Inferior parietal cortex (tissue), 1 donor: ENCODE data around the gene APBB2.
"Not testable (repeated sequence)": the region's sequence is repeated elsewhere in the genome, so short reads cannot be mapped to it uniquely, and the experiment has no call there.

Experiments used
- DNase-seq: peaks from one replicate; pipeline ENCODE4 v3.0.0-alpha.2; 2016; ENCODE audit errors: extremely low spot score

APBB2 gene

DNA sequence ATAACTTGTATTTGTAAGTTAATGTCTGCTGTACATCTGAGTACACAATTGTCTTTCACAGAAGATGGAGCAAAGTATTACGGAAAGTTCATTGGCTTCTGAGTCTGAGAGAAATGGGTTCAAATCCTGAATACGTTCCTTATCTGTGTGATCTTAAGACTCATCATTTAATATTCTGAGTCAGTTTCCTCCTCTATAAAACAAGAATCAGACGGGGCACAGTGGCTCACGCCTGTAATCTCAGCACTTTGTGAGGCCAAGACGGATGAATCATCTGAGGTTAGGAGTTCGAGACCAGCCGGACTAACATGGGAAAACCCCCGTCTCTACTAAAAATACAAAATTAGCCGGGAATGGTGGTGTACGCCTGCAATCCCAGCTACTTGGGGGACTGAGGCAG, 57.8 kb downstream of the APBB2 start:
- no peak for DNase-seq

DNA sequence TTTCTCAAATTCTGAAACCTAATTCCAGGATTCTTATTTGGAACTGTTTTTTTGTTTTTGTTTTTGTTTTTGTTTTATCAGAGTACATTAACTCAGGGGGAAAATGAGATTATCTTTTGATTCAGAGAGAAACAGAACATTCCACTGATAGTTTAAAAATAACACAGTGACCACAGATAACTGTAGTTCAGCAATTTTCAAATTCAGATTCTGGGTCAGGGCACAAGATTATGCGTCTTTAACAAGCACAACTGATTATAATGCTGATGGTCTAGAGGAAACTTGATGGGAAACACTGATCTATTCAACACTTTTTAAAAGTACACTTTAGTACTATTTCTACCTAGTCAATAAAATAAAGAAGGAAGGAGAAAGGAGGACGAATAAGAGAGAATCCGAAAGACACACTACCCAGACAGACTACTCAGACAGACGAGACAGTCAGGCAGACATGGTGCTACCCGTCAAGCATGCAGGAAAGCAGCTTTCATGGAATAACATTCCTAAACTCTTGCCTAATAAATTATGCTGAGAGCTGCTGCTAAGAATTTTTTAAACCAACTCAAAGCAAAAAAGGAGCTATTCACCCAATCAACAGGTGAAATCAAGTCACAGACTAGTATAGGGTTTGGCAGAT, 59.0 kb downstream of the APBB2 start:
- DNase-seq = no peak

DNA sequence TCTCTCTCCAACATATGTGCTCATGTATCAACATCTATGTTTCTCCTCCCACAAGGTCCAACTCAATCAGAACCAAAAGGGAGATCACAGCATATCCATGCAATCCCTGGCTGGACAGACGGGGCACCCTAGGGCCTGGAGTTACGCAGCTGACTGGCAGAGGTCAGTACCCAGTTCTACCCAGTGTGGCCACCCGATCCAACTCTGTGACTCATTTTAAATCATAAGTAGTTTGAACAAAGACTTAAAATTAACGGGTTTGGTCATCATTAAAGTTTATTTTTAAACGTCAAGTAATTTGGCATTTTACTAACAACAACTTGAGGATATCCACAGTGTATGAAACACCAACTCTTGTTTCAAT, 59.5 kb downstream of the APBB2 start:
- peak; percentile 55 for DNase-seq

DNA sequence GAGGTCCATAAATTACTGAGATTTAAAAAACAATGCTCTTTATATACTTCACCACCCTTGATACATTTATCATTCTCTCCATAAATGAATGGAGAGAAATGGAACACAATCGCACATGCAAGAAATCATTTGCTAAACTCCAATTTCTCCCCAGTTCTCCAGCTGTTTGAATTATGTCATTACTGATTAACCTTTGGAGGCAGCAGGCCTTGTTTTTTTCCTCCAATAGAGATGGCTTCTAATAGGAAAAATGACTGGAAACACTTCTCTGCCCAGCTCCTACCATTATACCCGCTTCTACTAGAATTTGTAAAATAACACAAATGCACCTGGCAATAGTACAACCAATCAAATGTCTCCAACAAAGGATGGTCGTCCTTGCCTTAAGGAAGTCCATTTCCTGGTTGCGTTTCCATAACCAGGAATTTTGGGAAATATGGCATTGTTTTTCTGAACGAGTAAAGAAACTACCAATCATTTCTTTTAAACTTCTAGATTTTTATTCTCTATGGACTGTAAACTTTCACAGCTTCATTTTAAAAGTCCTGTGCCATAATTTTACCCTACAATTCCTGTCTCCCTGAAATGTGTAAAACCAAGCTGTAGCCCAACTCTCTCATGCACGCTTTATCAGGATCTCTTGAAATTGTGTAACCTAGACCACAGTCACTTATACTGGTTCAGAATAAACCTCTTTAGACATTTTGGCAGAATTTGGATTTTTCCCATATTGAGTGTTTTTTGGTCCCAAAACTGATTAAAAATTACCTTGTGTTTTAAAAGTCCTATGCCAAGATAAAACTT, 60.1 kb downstream of the APBB2 start:
- DNase-seq = no peak

DNA sequence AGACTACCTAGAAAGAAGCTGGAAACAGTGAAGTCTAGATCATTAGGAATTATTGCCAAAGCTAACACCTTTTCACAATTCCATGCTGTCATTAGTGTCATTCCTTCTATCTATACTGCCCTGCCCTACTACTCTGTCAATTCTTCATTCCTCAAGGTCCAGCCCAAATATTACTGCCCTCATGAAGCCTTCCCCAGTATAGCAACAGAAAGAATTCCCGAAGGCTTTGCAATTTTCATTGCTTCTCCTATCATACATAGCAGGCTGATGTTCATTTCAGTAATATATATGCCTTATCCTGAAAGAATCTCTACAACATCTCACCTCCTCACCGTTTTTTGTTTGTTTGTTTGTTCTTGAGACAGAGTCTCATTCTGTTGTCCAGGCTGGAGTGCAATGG, 63.9 kb downstream of the APBB2 start:
- DNase-seq = no peak

DNA sequence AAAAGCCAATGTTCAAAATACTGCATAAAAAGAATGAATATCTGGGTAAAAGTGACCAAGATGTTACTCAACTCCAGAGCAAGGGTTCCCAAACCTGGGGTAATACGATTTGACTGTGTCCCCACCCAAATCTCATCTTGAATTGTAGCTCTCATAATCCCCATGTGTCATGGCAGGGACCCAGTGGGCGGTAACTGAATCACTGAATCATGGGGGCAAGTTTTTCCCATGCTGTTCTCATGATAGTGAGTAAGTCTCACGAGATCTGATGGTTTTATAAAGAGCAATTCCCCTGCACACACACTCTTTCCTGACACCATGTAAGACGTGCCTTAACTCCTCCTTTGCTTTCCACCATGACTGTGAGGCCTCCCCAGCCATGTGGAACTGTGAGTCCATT, 64.8 kb downstream of the APBB2 start:
- not testable (repeated sequence) for DNase-seq

DNA sequence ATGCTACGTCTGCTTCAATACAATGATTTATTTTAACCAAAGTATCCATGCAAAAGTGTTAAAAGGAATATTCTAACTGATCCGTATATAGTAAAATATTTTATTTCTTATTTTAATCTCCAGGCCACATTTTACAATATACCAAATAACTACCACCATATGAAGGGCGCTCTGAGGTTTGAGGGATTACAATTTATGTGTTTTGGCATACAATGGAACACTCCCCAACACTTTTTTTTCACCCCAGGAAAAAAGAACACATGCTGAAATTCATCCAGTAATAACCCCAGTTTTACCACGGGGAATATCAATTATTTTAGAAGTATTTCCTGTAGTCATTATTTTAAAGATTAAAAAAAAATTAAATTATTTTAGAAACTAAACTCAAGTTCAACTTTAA, 65.4 kb downstream of the APBB2 start:
- no peak for DNase-seq

DNA sequence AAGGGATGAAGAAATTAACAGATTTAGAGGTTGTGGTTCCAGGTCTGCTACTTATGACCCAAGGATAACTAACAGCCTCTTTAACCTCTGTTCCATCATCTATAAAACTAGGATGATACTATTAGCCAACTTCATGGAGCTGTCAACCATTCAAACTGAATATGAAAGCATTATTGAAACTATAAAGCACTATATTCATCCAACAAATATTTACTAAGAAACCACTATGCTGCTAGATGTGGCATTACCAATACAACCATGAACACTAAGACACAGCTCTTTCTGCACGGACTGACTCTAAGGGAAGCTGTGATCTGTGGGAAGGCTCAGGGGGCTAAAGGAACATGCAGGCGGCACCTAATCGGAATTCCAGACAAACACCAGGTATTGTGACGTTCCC, 66.0 kb downstream of the APBB2 start:
- no peak for DNase-seq

DNA sequence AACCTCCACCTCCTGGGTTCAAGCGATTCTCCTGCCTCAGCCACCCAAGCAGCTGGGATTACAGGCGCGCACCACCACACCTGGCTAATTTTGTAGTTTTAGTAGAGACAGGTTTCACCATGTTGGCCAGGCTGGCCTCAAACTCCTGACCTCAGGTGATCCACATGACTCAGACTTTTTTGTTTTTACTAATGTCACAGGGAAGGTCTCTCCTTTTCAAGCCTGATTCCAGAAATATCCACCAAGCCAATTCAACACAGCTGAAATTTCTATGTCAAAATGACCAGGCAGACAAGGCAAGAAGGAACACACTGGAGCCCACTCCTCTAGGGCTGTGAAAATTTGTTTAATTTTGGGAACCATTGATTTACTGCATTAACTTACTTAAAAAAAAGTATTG, 66.8 kb downstream of the APBB2 start:
- not testable (repeated sequence) for DNase-seq

DNA sequence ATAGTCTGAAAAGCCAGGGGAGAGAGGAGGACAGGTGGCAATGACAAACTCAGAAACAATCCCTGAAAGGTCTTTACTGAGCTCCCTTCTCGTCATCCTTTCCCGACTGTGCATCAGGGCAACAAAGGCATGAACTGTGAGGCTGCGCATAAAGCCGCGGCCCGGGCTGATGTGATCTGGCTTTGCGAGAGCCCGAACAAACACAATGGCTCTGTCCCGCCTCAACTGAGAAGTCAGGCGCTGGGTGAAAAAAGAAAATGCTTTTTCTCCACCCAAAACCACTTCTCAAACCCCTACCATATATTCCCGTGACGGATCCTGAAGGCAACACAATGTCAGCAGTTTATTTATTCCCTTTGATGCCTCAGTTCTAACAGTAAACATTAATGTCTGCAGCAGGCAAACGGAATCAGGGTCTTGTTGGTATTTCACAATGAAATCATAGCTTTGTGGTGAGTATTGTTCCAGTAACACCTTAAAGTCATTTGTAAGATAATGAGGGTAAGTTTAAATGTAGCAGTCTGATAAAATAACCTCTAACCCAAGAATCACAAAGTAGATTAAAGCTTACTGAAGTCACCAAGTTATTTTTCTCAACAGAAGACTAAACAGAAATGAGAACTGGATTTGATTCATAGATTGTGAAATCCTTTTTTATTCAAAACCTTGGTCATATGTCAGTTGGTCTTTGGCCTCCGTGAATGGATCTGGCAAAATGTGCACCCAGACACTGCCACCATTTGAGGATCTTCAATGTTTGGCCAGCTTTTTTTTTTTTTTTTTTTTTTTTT, 67.4 kb downstream of the APBB2 start:
- peak; percentile 75 for DNase-seq

DNA sequence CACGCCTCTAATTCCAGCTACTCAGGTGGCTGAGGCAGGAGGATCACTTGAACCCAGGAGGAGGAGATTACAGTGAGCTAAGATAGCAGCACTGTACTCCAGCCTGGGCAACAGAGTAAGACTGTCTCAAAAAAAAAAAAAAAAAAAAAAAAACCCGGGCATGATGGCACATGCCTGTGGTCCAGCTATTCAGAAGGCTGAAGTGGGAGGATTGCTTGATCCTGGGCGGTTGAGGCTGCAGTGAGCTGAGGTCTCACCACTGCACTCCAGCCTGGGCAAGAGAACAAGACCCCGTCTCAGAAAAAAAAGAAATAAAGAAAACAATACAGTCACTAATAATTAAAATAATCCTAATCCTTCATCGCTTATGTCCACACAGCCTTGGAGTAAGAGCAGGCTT, 68.1 kb downstream of the APBB2 start:
- no peak for DNase-seq

DNA sequence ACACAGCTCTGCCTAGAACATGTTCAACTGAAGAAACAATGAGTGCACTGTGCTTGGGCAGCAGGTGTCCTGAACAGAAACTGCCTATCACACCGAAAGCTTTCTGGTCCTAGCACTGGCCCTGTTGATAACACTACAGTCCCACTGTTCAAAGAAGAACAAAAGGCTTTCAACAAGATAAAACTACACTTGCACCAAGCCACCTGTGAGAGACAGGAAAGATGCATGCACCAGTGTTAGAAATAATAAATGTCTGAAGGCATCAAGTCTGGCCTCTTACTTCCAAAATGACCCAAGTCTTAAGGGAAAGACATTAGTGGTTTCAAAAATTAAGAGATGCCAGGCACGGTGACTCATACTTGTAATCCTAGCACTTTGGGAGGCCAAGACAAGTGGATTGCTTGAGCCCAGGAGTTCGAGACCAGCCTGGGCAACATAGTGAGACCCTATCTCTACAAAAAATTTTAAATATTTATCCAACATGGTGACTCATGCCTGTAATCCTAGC, 68.7 kb downstream of the APBB2 start:
- DNase-seq = peak; percentile 59

DNA sequence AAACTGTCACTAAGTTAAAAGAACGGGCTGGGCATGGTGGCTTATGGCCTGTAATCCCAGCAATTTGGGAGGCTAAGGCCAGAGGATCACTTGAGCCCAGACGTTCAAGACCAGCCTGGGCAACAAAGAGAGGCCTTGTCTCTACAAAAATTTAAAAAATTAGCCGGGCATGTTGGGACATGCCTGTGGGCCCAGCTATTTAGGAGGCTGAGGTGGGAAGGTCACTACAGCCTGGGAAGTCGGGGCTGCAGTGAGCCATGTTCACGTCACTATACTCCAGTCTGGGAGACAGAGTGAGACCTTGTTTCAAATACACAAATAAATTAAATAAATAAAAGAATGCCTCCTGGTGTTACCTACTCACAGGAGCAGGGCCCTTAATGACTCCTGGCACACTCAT, 69.5 kb downstream of the APBB2 start:
- no peak for DNase-seq

DNA sequence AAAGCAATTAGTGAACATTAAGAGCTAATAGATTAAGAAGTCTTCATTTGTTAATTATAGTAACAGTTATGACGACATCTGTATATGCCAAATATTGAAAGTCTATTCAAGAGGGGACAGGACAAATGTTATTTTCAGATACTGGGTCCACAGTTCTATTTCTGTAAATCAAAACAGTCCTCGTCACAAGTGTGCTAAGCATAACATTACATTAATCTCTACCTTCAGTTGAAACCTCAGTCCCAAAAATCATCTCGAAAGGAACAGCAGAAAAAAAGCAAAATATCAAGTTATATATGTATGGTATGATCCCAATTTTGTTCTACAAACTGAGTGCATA, 70.3 kb downstream of the APBB2 start:
- DNase-seq = no peak

DNA sequence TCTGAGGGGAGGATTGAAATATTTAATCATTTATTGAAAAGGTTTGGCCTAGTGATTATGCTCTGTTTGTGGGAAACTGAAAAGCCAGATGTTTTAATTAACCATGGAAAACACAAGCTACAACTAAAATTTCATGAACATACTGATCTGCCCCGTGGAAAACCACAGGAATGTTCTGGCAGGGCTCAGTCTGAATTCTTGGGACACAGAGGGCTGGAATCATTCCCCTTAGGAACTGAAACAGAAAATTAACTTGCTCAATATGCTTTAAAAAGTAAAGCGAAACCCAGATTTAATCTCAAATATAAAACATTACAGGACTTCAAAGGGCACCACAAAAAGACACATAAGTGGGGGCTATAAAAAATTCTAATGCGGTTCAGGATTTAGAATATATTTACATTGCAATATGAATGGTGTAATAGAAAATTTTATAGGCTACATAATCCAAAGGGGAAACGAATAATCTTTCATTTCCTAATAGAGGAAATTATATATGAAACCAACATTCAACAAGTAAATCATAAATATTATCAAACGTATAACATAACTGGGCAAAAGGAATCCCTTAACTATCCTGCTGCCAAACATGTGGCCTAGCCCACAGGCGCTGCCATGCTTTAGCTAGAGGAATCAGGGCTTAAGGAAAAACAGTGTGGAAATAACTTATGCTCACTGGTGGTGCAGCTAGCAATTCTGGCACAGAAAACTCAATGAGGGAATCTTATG, 70.9 kb downstream of the APBB2 start:
- DNase-seq = no peak

DNA sequence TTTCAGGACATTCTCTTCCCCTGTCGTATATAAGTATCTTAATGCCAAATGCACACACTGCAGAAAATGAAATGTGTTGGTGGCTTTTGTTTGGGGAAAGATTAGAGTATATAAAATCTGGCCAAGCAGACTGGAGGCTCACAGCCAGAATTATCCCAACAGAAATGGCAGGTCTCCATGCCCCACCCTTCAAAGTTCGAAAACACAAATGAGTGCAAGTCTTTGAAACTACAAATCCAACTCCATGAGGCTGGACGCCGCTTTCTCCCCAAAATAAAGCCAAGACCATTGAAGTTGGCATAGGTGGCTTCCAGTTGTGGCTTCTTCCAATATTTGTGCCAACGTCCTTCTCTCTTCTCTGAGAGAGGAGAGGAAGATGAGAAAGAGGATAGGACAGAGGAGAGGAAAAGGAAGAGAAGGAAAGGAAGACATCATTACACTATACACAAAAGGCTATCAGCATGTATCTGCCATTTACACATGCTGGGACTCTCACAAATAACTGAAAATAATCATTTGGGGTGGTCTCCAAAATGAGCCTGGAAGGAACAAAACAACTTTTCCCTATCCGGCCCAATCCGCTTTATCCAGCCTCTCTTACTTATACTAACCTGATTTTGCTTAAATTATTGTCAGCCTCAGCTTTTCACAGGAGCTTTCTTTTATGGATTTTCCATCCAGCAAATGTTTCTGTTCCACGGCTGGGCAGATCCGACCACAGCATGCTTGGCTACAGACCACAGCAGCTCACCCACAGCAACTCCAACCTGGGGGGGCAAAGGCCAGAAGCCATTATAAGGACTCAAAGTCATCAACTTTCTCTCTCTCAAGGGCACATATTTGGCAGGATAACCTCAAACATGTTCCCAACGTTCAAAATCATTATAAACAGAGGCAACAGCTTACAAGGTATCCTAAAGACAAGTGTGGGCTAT, 71.7 kb downstream of the APBB2 start:
- no peak for DNase-seq

DNA sequence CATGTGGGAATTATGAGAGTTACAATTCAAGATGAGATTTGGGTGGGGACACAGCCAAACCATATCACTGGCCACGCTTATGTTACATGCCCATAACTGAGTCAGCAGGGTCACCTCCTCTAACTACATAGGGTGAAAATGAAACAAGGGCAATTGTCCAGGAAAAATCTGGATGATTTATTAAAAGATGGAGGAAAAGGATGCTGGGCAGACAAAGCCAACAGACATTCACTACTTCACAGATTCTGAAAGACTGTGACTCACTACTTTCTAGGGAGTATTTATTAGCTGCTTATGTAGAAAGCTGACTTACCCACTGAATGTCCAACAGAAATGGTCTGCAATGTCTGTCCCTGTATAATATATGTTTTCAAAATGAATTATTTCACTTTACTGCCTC, 72.4 kb downstream of the APBB2 start:
- no peak for DNase-seq

DNA sequence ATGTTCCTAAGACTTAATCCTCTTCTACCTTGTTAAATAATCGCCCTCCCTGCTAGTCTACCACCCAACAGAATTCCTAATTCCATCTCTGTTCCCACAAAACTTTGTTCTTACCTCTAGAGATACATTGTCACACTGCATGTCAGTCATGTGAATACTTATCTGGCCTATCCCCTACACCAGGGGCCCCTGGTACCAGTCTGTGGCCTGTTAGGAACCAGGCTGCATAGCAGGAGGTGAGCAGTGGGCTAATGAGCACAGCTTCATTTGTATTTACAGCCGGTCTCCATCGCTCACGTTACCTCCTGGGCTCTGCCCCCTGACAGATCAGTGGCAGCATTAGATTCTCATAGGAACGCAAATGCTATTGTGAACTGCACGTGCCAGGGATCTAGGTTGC, 73.9 kb downstream of the APBB2 start:
- no peak for DNase-seq

DNA sequence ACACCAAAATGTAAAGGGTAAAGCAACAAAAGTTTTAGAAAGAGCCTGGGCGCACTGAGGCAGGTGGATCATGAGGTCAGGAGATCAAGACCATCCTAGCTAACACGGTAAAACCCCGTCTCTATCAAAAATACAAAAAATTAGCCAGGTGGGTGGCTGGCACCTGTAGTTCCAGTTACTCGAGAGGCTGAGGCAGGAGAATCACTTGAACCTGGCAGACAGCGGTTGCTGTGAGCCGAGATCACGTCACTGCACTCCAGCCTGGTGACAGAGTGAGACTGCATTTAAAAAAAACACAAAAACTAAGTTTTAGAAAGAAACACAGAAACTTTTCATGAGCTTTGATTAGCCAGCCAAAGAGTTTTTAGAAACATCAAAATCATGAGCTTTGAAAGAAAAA, 76.5 kb downstream of the APBB2 start:
- no peak for DNase-seq

DNA sequence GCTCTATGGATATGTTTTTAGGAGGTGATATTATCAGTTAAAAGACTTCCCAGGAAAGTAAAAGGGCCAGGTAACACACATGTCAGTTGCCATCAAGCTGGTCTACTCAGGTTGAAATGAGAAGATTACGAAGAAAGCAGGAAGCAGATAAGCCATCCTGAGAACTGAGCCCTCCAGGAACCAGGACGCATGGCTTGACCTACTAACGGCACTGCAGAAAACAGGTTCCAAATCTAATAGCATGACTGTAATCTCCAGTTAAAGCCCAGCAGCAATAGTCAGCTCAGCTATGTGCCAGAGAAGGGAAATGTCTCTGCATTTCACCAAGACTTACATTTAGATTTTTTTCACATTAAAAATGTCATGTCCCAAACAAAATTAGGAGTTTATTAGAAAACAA, 77.9 kb downstream of the APBB2 start:
- no peak for DNase-seq

DNA sequence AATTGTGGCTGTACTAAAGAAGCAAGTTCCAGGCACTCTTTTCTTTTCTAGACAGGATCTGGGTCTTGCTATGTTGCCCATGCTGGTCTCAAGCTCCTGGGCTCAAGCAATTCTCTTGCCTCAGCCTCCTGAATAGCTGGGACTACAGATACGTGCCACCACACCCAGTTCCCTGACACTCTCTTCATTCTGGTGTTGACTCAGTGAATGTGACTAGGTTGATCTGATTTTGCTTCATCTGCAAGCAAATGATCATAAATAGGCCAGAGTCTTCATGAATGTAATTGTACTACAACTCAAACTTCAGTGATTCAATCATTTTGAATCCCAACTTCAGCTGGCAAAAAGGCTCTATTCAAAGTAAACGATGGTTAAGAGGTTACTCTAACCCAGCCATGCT, 78.5 kb downstream of the APBB2 start:
- DNase-seq = no peak
